Thymus (tissue), 11 donors: ENCODE results near the gene FGF19. TPM values are rescaled to one million over a fixed set of nuclear protein-coding genes. Genes with fewer than 3 reads are reported as not detected.

Experiments used
- DNase-seq, 9 donors: peaks; one replicate each; pipeline ENCODE4 v3.0.0-alpha.2; 2013; ENCODE audit warnings: low spot score in 9 of 9, low read depth in 6 of 9, missing footprints in 1 of 9
- H3K27ac ChIP-seq, 2 donors: one replicate each; pipeline ENCODE4 v1.5.1; 2013; ENCODE audit warnings: control low read depth in 1 of 2, low read depth in 1 of 2, low read length in 1 of 2, mild to moderate bottlenecking in 1 of 2, moderate library complexity in 1 of 2
- H3K27me3 ChIP-seq, 2 donors: one replicate each; pipeline ENCODE4 v1.5.1; 2013; ENCODE audit warnings: low read length in 1 of 2; ENCODE audit not compliant: control insufficient read depth in 2 of 2, insufficient read depth in 1 of 2
- H3K36me3 ChIP-seq, 2 donors: one replicate each; pipeline ENCODE4 v1.5.1; 2013; ENCODE audit warnings: low read length in 1 of 2, mild to moderate bottlenecking in 1 of 2, moderate library complexity in 1 of 2; ENCODE audit not compliant: control insufficient read depth in 2 of 2, insufficient read depth in 2 of 2
- H3K4me1 ChIP-seq, 2 donors: one replicate each; pipeline ENCODE4 v1.5.1; 2013; ENCODE audit warnings: low read length in 2 of 2; ENCODE audit not compliant: control insufficient read depth in 2 of 2, insufficient read depth in 2 of 2
- H3K4me3 ChIP-seq, 2 donors: one replicate each; pipeline ENCODE4 v1.5.1; 2013; ENCODE audit warnings: low read length in 2 of 2, control low read depth in 1 of 2, mild to moderate bottlenecking in 1 of 2
- H3K9me3 ChIP-seq, 2 donors: one replicate each; pipeline ENCODE4 v1.5.1; 2013; ENCODE audit warnings: low read length in 1 of 2, mild to moderate bottlenecking in 1 of 2; ENCODE audit not compliant: control insufficient read depth in 2 of 2, insufficient read depth in 1 of 2
- WGBS: extraction: QIAGEN DNeasy Blood & Tissue Kit; methylation state at CpG from one replicate; pipeline ENCODE4 v1.1.7; 2013; 5-methylcytosine and 5-hydroxymethylcytosine counted together
- polyA plus RNA-seq: library from polyadenylated mRNA; stranded (reverse); fragments of 200-250 nt; gene quantifications from one replicate; pipeline ENCODE4 v1.2.3, GENCODE V29; 2013
- total RNA-seq: library from RNA; stranded (reverse); fragments of 120-200 nt; gene quantifications from one replicate; pipeline ENCODE4 v1.2.4, GENCODE V29; 2013
- donor health status: healthy.

FGF19 gene
- total and polyA plus RNA-seq, 2 donors = 0.09 to 0.34 TPM

- no peak for DNase-seq
- WGBS = 96% methylated on average over 6 of the region's 6 CpGs
Measured at GRCh38 chr11:69663326-69663725, 40.5 kb downstream of the FGF19 start.

GRCh38 chr11:69662806-69663205, 41.0 kb downstream of the FGF19 start:
- DNase-seq = no peak
- Histone ChIP-seq H3K36me3 (peaks cover 27 to 51% of the 10 kb centered on the region in 2 donors), H3K27me3 (no peaks in the 10 kb centered on the region), H3K4me1 (peaks cover 0 to 10% of the 10 kb centered on the region in 2 donors), H3K9me3 (no peaks in the 10 kb centered on the region), H3K27ac (no peak overlapping the region), H3K4me3 (no peak overlapping the region)
- 97% methylated on average over 13 of the region's 13 CpGs for WGBS

More at GRCh38 chr11:69663326-69663725, 40.5 kb downstream of the FGF19 start:
- H3K4me1 ChIP-seq = peaks cover 0 to 11% of the 10 kb centered on the region in 2 donors
- no peak overlapping the region for H3K27ac ChIP-seq
- H3K36me3 ChIP-seq = peaks cover 27 to 55% of the 10 kb centered on the region in 2 donors
- H3K9me3 ChIP-seq = no peaks in the 10 kb centered on the region
- H3K4me3 ChIP-seq = no peak overlapping the region
- no peaks in the 10 kb centered on the region for H3K27me3 ChIP-seq

- 91% methylated on average over 16 of the region's 16 CpGs for WGBS
- no peak for DNase-seq
- Histone ChIP-seq H3K4me1 (peaks cover 0 to 13% of the 10 kb centered on the region in 2 donors), H3K9me3 (no peaks in the 10 kb centered on the region), H3K36me3 (peaks cover 22 to 44% of the 10 kb centered on the region in 2 donors), H3K27me3 (no peaks in the 10 kb centered on the region), H3K4me3 (no peak overlapping the region), H3K27ac (no peak overlapping the region)
Measured at GRCh38 chr11:69662021-69662698, 41.7 kb downstream of the FGF19 start.

- WGBS = 79% methylated on average over 10 of the region's 10 CpGs
- Histone ChIP-seq H3K27me3 (no peaks in the 10 kb centered on the region), H3K4me3 (no peak overlapping the region), H3K27ac (no peak overlapping the region), H3K36me3 (peaks cover 16 to 36% of the 10 kb centered on the region in 2 donors), H3K9me3 (no peaks in the 10 kb centered on the region), H3K4me1 (peaks cover 0 to 11% of the 10 kb centered on the region in 2 donors)
- no peak for DNase-seq
Measured at GRCh38 chr11:69661413-69661715, 42.5 kb downstream of the FGF19 start.

- Histone ChIP-seq H3K9me3 (no peaks in the 10 kb centered on the region), H3K27ac (no peak overlapping the region), H3K4me1 (peaks cover 0 to 11% of the 10 kb centered on the region in 2 donors), H3K36me3 (peaks cover 11 to 26% of the 10 kb centered on the region in 2 donors), H3K4me3 (no peak overlapping the region), H3K27me3 (no peaks in the 10 kb centered on the region)
- WGBS = 97% methylated on average over 4 of the region's 4 CpGs
- no peak for DNase-seq
Measured at GRCh38 chr11:69660001-69660500, 43.8 kb downstream of the FGF19 start.

GRCh38 chr11:69659591-69659990, 44.2 kb downstream of the FGF19 start:
- Histone ChIP-seq H3K36me3 (peaks cover 7 to 21% of the 10 kb centered on the region in 2 donors), H3K4me3 (no peak overlapping the region), H3K9me3 (no peaks in the 10 kb centered on the region), H3K27ac (no peak overlapping the region), H3K27me3 (no peaks in the 10 kb centered on the region), H3K4me1 (peaks cover 0 to 11% of the 10 kb centered on the region in 2 donors)
- no peak for DNase-seq
- WGBS = 97% methylated on average over 12 of the region's 12 CpGs

- 96% methylated on average over 18 of the region's 18 CpGs for WGBS
Measured at GRCh38 chr11:69658626-69659450, 45.0 kb downstream of the FGF19 start.

GRCh38 chr11:69657911-69658625, 45.8 kb downstream of the FGF19 start:
- H3K36me3 ChIP-seq = peaks cover 0 to 10% of the 10 kb centered on the region in 2 donors
- no peak overlapping the region for H3K27ac ChIP-seq
- peaks cover 0 to 11% of the 10 kb centered on the region in 2 donors for H3K4me1 ChIP-seq
- no peaks in the 10 kb centered on the region for H3K9me3 ChIP-seq
- H3K4me3 ChIP-seq = no peak overlapping the region
- DNase-seq = no peak
- 85% methylated on average over 27 of the region's 27 CpGs for WGBS
- H3K27me3 ChIP-seq = no peaks in the 10 kb centered on the region

More at GRCh38 chr11:69658626-69659450, 45.0 kb downstream of the FGF19 start:
- H3K4me1 ChIP-seq = peaks cover 0 to 11% of the 10 kb centered on the region in 2 donors
- H3K27me3 ChIP-seq = no peaks in the 10 kb centered on the region
- H3K9me3 ChIP-seq = no peaks in the 10 kb centered on the region
- peaks cover 2 to 14% of the 10 kb centered on the region in 2 donors for H3K36me3 ChIP-seq
- no peak overlapping the region for H3K4me3 ChIP-seq
- DNase-seq = no peak
- no peak overlapping the region for H3K27ac ChIP-seq
